Activated naive CD8-positive, alpha-beta T cell treated with anti-CD3 and anti-CD28 coated beads for 36 hours (primary cell): Measurements from ENCODE around the gene ETV4. TPM values are rescaled to one million over a fixed set of nuclear protein-coding genes. Genes with fewer than 3 reads are reported as not detected.
"Not testable (repeated sequence)": the region's sequence is repeated elsewhere in the genome, so short reads cannot be mapped to it uniquely, and the experiment has no call there.

ENCODE experiments used
- DNase-seq: peaks from one replicate; pipeline ENCODE4 v3.0.0; 2021
- H3K27ac Mint-ChIP-seq: one replicate; pipeline ENCODE4 v1.8.0; 2022; ENCODE audit warnings: mild to moderate bottlenecking, moderate library complexity, mixed read lengths
- H3K27me3 Mint-ChIP-seq: one replicate; pipeline ENCODE4 v1.8.0; 2022; ENCODE audit warnings: mild to moderate bottlenecking, mixed read lengths
- H3K36me3 Mint-ChIP-seq: one replicate; pipeline ENCODE4 v1.8.0; 2021; ENCODE audit warnings: mild to moderate bottlenecking, mixed read lengths
- H3K4me1 Mint-ChIP-seq: one replicate; pipeline ENCODE4 v1.8.0; 2021; ENCODE audit warnings: mixed read lengths
- H3K4me3 Mint-ChIP-seq: one replicate; pipeline ENCODE4 v1.8.0; 2022; ENCODE audit warnings: mild to moderate bottlenecking, moderate library complexity, mixed read lengths
- H3K9me3 Mint-ChIP-seq: one replicate; pipeline ENCODE4 v1.8.0; 2022; ENCODE audit warnings: mixed read lengths
- total RNA-seq, 2 experiments: library from RNA; stranded (reverse); gene quantifications; one replicate each; pipeline ENCODE4 v1.2.3, GENCODE V29; 2021

ETV4 gene
- total RNA-seq, 2 experiments from 2014 or later, result 7.5 to 7.8 TPM

DNA sequence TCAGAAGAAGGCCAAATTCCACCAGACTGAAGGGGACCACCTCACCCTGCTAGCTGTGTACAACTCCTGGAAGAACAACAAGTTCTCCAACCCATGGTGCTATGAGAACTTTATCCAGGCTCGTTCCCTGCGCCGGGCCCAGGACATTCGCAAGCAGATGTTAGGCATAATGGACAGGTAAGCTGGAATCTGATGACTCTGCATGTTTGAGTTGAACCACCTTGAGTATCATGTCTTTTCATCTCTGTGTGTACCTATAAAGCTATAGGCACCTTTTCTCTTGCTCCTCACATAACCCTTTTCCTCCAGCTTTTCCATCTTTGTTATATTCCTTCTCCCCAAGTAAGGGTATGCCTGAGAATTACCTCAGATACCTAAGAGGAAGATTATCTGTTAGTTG is 24.8 kb downstream of the ETV4 start:
- Mint-ChIP-seq H3K4me1 (peaks cover 7% of the 10 kb centered on the region), H3K36me3 (peaks cover 13% of the 10 kb centered on the region)

DNA sequence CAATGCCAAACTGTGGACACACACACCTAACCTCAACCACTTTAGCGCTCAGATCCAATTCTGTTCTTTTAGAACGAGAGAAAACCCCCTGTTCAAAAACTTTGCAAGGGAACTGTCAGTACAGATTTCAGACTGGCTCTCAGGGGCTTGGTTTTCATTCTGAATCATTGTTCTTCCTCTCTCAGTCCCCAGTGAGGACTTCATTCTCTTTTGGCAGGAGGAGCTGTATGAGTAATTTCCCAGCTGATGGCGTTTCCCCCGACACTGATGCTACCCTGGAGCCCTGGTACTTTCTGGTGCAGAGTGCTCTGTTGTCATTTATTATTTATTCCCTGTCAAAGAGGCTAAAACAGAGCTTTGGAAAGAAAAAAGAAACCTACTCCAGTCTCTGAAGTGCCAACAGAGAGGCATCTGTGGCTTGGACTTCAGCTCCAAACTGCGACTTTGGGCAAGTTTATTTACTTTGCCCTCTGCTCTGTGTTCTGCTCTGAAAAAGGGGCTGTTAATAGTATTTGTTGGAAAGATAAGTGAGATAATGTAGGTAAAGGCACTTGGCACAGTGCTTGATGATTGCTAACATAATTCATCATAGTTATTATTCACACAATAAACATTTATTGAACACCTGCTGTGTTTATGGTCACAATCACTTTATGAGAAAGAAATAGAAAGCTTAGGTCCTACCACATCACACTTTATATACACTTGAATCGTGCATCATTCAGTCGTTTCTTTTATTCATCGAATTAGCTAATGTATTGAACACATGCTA is 28.3 kb downstream of the ETV4 start:
- H3K27me3 Mint-ChIP-seq, result no peaks in the 10 kb centered on the region
- peaks cover 11% of the 10 kb centered on the region for H3K36me3 Mint-ChIP-seq
- no peaks in the 10 kb centered on the region for H3K9me3 Mint-ChIP-seq
- H3K4me3 Mint-ChIP-seq, result no peak overlapping the region
- no peak for DNase-seq
- peaks cover 7% of the 10 kb centered on the region for H3K4me1 Mint-ChIP-seq
- no peak overlapping the region for H3K27ac Mint-ChIP-seq

More for the DNA sequence above, 24.8 kb downstream of the ETV4 start:
- H3K27ac Mint-ChIP-seq, result no peak overlapping the region
- no peak overlapping the region for H3K4me3 Mint-ChIP-seq
- H3K9me3 Mint-ChIP-seq, result no peaks in the 10 kb centered on the region
- no peak for DNase-seq
- no peaks in the 10 kb centered on the region for H3K27me3 Mint-ChIP-seq

DNA sequence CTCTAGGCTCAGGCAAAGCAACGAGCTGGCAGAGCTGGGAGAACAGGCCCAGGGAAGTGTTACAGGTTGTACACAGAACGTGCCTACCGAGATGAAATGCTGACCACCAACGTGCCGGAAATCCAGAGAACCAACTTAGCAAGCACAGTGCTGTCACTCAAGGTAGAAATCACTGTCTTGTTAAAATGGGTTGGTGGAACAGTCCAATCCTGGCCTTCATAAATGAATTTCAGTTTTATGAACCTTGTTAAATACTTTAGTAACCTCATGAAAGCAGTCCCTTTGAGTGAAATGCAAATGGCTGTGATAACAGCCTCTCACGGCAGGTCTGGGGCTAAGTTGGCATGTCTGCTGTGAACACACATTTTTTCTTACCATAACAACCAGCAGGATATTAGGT is 29.0 kb downstream of the ETV4 start:
- DNase-seq, result no peak
- Mint-ChIP-seq H3K4me3 (no peak overlapping the region), H3K36me3 (peaks cover 11% of the 10 kb centered on the region), H3K27me3 (no peaks in the 10 kb centered on the region), H3K9me3 (no peaks in the 10 kb centered on the region), H3K4me1 (peaks cover 7% of the 10 kb centered on the region), H3K27ac (peak overlapping the region; percentile 70)

DNA sequence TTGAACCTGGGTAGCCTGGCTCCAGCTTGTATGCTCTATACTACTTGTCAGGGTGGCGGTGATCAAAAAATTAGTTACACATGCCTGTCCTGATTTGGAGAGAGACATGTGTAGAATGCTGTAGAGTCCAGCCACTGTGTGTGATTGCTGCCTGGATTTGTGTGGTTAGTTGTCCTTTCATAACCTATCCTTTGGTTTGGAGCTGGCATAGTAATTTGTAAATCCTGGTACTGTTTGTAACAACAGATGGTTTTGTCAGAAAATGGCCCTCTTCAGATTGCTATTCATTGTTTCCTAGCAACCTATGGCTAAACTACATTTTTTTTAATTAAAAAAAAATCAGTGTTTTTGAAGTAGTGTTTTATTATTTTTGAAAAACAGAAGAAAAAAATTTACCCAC is 30.5 kb downstream of the ETV4 start:
- H3K4me3 Mint-ChIP-seq, result no peak overlapping the region
- H3K27ac Mint-ChIP-seq, result no peak overlapping the region
- peaks cover 10% of the 10 kb centered on the region for H3K36me3 Mint-ChIP-seq
- H3K27me3 Mint-ChIP-seq, result no peaks in the 10 kb centered on the region
- no peaks in the 10 kb centered on the region for H3K9me3 Mint-ChIP-seq
- no peak for DNase-seq
- H3K4me1 Mint-ChIP-seq, result peaks cover 6% of the 10 kb centered on the region

DNA sequence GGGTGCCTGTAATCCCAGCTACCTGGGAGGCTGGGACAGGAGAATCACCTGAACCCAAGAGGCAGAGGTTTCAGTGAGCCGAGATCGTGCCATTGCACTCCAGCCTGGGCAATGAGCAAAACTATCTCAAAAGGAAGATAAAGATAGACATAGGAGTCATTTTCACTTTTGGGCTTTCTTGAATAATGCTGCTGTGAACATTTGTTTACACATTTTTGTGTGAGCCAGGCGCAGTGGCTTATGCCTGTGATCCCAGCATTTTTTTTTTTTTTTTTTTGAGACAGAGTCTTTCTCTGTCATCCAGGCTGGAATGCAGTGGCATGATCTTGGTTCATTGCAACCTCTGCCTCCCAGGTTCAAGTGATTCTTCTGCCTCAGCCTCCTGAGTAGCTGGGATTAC is 34.9 kb downstream of the ETV4 start:
- not testable (repeated sequence) for H3K4me3 Mint-ChIP-seq, H3K4me1 Mint-ChIP-seq, H3K27ac Mint-ChIP-seq, DNase-seq, H3K36me3 Mint-ChIP-seq, H3K27me3 Mint-ChIP-seq, H3K9me3 Mint-ChIP-seq

DNA sequence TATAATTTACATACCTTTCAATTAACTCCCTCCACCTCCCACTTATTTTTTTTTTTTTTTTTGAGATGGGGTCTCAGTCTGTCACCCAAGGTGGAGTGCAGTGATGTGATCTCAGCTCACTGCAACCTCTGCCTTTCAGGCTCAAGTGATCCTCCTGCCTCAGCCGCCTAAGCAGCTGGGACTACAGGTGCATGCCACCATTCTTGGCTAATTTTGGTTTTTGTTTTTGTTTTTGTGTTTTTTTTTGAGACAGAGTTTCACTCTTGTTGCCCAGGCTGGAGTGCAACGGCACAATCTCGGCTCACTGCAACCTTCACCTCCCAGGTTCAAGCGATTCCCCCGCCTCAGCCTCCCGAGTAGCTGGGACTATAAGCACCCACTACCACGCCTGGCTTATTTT is 36.7 kb downstream of the ETV4 start:
- H3K36me3 Mint-ChIP-seq, DNase-seq, H3K9me3 Mint-ChIP-seq, H3K4me1 Mint-ChIP-seq, H3K27ac Mint-ChIP-seq, H3K4me3 Mint-ChIP-seq, H3K27me3 Mint-ChIP-seq: not testable (repeated sequence)

DNA sequence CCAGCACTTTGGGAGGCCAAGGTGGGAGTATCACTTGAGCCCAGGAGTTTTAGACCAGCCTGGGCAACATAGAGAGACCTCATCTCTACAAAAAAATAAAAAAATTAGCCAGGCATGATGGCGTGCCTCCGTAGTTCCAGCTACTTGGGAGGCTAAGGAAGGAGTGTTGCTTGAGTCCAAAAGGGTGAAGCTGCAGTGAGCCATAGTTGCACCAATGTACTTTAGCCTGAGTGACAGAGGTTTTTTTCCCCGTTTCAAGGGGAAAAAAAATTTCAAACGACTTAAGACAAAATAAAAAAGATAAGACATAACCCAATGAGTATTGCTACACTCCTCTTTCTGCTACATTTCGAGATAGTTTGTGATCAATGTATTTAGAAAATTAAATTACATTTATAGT is 55.5 kb downstream of the ETV4 start:
- Mint-ChIP-seq H3K9me3 (no peaks in the 10 kb centered on the region), H3K36me3 (peaks cover 17% of the 10 kb centered on the region), H3K27me3 (no peaks in the 10 kb centered on the region), H3K4me3 (no peak overlapping the region), H3K27ac (no peak overlapping the region), H3K4me1 (peaks cover 6% of the 10 kb centered on the region)
- DNase-seq, result no peak

DNA sequence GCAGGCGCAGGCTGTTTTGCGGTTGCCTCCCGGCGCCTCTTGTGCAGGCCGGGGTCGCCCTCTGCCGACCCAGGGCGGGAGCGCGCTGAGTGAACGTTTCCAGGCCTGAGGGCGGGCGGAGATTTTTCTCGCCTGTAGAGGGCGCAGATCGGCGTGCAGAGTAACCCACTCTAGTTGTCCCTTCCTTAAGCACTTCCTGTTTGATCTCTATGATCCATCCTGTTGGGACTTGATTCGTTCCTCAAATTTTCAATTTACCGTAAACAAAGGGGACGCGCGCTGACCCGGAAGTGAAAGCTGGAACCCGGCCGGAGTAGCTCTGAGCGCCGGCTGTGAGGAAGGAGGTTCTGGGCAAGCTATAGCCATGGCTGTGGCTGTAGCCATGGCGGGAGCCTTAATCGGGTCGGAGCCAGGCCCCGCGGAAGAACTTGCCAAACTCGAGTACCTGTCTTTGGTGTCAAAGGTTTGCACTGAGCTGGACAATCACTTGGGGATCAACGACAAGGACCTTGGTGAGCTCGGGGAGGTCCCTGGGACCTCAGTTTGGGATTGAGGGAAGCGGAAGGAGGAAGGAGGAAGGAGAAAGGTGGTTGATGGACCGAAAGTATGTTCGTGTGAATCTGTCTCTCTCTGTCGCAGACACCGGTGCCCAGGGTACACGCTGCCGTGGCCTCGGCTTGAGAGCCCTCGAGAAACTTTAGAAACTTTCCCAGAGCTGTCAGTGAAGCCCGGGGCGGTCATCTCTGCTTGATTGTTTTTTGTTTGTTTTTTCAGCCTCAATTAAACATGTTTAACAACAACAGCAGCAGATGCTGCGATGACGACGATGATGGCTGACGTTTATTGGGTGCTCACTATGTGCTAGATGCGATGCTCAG is 62.2 kb downstream of the ETV4 start, which contains the start of gene DHX8:
Gene DHX8 (plus strand): TSS at position 302 of the 878 bp plus-strand sequence. CDS start 63 bp downstream, at position 365.
- Mint-ChIP-seq H3K4me1 (peaks cover 22% of the 10 kb centered on the region), H3K27me3 (no peaks in the 10 kb centered on the region), H3K4me3 (peak within 1 kb of the TSS; percentile 97), H3K36me3 (peaks cover 2% of the 10 kb centered on the region), H3K27ac (peak within 1 kb of the TSS; percentile 94), H3K9me3 (no peaks in the 10 kb centered on the region)
- DNase-seq, result peak; percentile 97

DNA sequence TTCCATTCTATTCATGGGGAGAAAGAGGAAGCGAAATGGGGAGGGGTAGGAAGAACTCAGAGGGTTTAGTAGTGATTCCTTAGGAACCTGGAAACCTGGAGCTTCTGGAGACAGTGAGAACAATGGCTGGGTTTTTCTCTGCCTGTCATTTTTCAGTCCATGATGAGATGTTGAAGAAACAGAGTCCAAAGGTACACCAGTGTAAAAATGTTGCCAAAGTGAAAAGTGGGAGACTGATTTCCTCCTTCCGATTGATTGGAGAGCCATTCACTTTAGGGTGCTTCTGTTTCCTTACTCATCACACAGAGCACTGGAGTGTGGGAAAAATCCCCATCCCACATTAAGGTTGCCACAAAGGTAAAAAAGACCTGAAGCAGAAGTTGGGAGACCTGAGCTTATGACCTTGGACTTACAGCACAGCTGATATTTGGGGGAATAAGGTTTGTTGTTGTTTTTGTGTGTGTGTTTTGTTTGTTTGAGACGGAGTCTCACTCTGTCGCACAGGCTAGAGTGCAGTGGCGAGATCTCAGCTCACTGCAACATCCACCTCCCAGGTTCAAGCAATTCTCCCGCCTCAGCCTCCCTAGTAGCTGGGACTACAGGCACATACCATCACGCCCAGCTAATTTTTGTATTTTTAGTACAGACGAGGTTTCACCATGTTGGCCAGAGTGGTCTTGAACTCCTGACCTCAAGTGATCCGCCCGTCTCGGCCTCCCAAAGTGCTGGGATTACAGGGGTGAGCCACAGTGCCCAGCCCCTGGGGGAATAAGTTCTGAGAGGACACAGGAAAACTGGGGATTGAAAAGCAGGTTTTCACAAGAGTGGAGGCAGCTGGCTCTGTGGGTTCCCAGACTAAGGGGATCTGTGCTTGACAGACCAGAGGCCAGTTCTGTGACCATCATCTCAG is 63.8 kb downstream of the ETV4 start:
- Mint-ChIP-seq H3K27me3 (no peaks in the 10 kb centered on the region), H3K36me3 (peaks cover 2% of the 10 kb centered on the region), H3K4me1 (peaks cover 20% of the 10 kb centered on the region)

DNA sequence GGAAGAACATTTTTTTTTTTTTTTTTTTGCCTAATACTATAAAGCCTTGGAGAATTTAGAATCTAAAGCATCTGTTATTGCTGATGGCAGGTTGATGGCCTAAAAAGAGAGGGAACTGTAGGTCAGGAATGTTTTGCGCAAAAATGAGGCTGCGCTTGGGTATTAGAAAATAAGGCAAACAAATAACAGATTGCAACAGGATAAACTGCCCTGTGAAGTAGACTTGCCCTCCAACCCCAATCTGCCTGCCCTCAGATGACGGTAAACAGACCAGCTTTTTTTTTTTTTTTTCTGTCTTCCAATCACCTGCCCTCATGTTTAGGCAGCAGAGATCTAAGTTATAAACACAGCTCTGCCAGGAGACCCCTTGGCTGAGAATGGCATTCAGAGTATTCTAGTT is 66.2 kb downstream of the ETV4 start:
- DNase-seq, result no peak
- Mint-ChIP-seq H3K27me3 (no peaks in the 10 kb centered on the region), H3K9me3 (no peaks in the 10 kb centered on the region), H3K36me3 (peaks cover under 1% of the 10 kb centered on the region), H3K4me1 (peaks cover 9% of the 10 kb centered on the region), H3K27ac (no peak overlapping the region), H3K4me3 (no peak overlapping the region)

More for the DNA sequence above, 63.8 kb downstream of the ETV4 start:
- peak overlapping the region; percentile 56 for H3K27ac Mint-ChIP-seq
- no peaks in the 10 kb centered on the region for H3K9me3 Mint-ChIP-seq
- H3K4me3 Mint-ChIP-seq, result no peak overlapping the region
- DNase-seq, result no peak

Other genes starting within 250 kb of the ETV4 start
- 1 to 10 TPM; 2.5 to 3.6 TPM for gene ARL4D, start 147.3 kb downstream of the ETV4 start, total RNA-seq
- gene DHX8, start 62.4 kb downstream of the ETV4 start, total RNA-seq, result 10 to 100 TPM; 48.6 to 56.7 TPM
- gene MEOX1, start 115.6 kb upstream of the ETV4 start, total RNA-seq, result under 1 TPM; 0.14 to 0.25 TPM
- not detected for gene SOST, start 212.5 kb upstream of the ETV4 start, total RNA-seq
- 10 to 100 TPM; 21.2 to 22.3 TPM for gene DUSP3, start 232.6 kb upstream of the ETV4 start, total RNA-seq
- gene CFAP97D1, start 234.1 kb upstream of the ETV4 start, total RNA-seq, result not detected